Neural cell (in vitro differentiated cells): Measurements from ENCODE around the gene INPP5F. TPM values are rescaled to one million over a fixed set of nuclear protein-coding genes. Genes with fewer than 3 reads are reported as not detected.

Source experiments
- H2AFZ ChIP-seq: fragments of 200-600, 300-800 bp; sonication (generic), shearing (Covaris generic); 2 replicates; pipeline ENCODE4 v1.6.0; 2014; ENCODE audit warnings: low read depth, mild to moderate bottlenecking, antibody characterized with exemption, low read length, moderate library complexity
- H3F3A ChIP-seq: fragments of 200-600 bp; shearing (Covaris generic); 2 replicates; pipeline ENCODE4 v1.6.1; 2016; ENCODE audit warnings: mild to moderate bottlenecking, moderate library complexity, mixed read lengths, antibody characterized with exemption, low read length; ENCODE audit not compliant: insufficient read depth, poor library complexity, severe bottlenecking
- H3K27ac ChIP-seq: fragments of 200-600, 300-800 bp; sonication (generic), shearing (Covaris generic); 2 replicates; pipeline ENCODE4 v1.5.1; 2014; ENCODE audit warnings: mild to moderate bottlenecking, low read length, moderate library complexity
- H3K27me3 ChIP-seq: fragments of 300-800, 200-600 bp; sonication (generic), shearing (Covaris generic); 2 replicates; pipeline ENCODE4 v1.6.0; 2014; ENCODE audit warnings: mild to moderate bottlenecking, low read depth, low read length, moderate library complexity; ENCODE audit not compliant: insufficient read depth
- H3K36me3 ChIP-seq: fragments of 300-800, 200-600 bp; sonication (generic), shearing (Covaris generic); 2 replicates; pipeline ENCODE4 v1.5.1; 2014; ENCODE audit warnings: mild to moderate bottlenecking, antibody characterized with exemption, low read length, moderate library complexity; ENCODE audit not compliant: insufficient read depth
- H3K4me2 ChIP-seq: fragments of 300-800, 200-600 bp; sonication (generic), shearing (Covaris generic); 2 replicates; pipeline ENCODE4 v1.6.0; 2014; ENCODE audit warnings: mild to moderate bottlenecking, low read length
- H3K4me3 ChIP-seq: fragments of 300-800, 200-600 bp; sonication (generic), shearing (Covaris generic); 2 replicates; pipeline ENCODE4 v1.5.1; 2014; ENCODE audit warnings: mild to moderate bottlenecking, low read length, moderate library complexity
- H3K79me2 ChIP-seq: fragments of 200-600 bp; shearing (Covaris generic); replicated peaks from 2 replicates; pipeline ENCODE4 v1.6.0; 2014; ENCODE audit warnings: mild to moderate bottlenecking, low read length, moderate library complexity; ENCODE audit not compliant: insufficient read depth
- H3K9ac ChIP-seq: fragments of 300-800, 200-600 bp; sonication (generic), shearing (Covaris generic); 2 replicates; pipeline ENCODE4 v1.6.1; 2016; ENCODE audit warnings: mild to moderate bottlenecking, low read length, mixed read lengths
- H3K9me2 ChIP-seq: fragments of 200-600 bp; shearing (Covaris generic); 2 replicates; pipeline ENCODE4 v1.6.1; 2016; ENCODE audit warnings: mild to moderate bottlenecking, low read length, mixed read lengths; ENCODE audit not compliant: insufficient read depth
- H3K9me3 ChIP-seq: fragments of 200-600, 300-800 bp; sonication (generic), shearing (Covaris generic); 2 replicates; pipeline ENCODE4 v1.6.1; 2016; ENCODE audit warnings: mild to moderate bottlenecking, mixed run types, low read length, moderate library complexity, mixed read lengths
- H4K20me1 ChIP-seq: fragments of 200-600 bp; shearing (Covaris generic); 2 replicates; pipeline ENCODE4 v1.6.1; 2016; ENCODE audit warnings: mild to moderate bottlenecking, mixed run types; ENCODE audit not compliant: insufficient read depth
- EP300 ChIP-seq: fragments of 450-650 bp; conservative IDR thresholded peaks from 2 replicates; pipeline ENCODE4 v1.6.1; 2014; ENCODE audit warnings: antibody characterized with exemption, mild to moderate bottlenecking, moderate library complexity; ENCODE audit not compliant: poor library complexity, severe bottlenecking
- EZH2 ChIP-seq: fragments of 200-600, 300-800 bp; shearing (Covaris generic), sonication (generic); IDR thresholded peaks from 2 replicates; pipeline ENCODE4 v1.6.1; 2014; ENCODE audit warnings: antibody characterized with exemption, low read length, borderline replicate concordance, mild to moderate bottlenecking; ENCODE audit not compliant: insufficient read depth, poor library complexity, severe bottlenecking
- MXI1 ChIP-seq: fragments of 450-650 bp; conservative IDR thresholded peaks from 2 replicates; pipeline ENCODE4 v1.6.1; 2014; ENCODE audit warnings: antibody characterized with exemption, mild to moderate bottlenecking; ENCODE audit not compliant: poor library complexity, severe bottlenecking
- POLR2AphosphoS5 ChIP-seq: IDR thresholded peaks from 2 replicates; pipeline ENCODE4 v1.6.1; 2012
- RAD21 ChIP-seq: fragments of 450-650 bp; conservative IDR thresholded peaks from 2 replicates; pipeline ENCODE4 v1.6.1; 2014; ENCODE audit warnings: antibody characterized with exemption, mild to moderate bottlenecking, moderate library complexity
- SMC3 ChIP-seq: fragments of 450-650 bp; conservative IDR thresholded peaks from 2 replicates; pipeline ENCODE4 v1.6.1; 2014; ENCODE audit warnings: antibody characterized with exemption, mild to moderate bottlenecking, moderate library complexity; ENCODE audit not compliant: poor library complexity
- TAF1 ChIP-seq: IDR thresholded peaks from 2 replicates; pipeline ENCODE4 v1.6.1; 2012; ENCODE audit warnings: low read depth
- polyA plus RNA-seq: library from polyadenylated mRNA; depleted of rRNA; stranded (reverse); fragments of >200 nt; gene quantifications from 2 replicates; pipeline ENCODE4 v1.2.3, GENCODE V29; 2014
- TF ChIP-seq, protein P1 (sequence below): IDR thresholded peaks from 2 replicates; pipeline ENCODE4 v1.6.1; 2012; ENCODE audit warnings: borderline replicate concordance
- TF ChIP-seq, protein P2 (sequence below): fragments of 450-650 bp; IDR thresholded peaks from 2 replicates; pipeline ENCODE4 v1.5.1; 2014; ENCODE audit warnings: antibody characterized with exemption, mild to moderate bottlenecking, moderate library complexity; ENCODE audit not compliant: poor library complexity, severe bottlenecking

The INPP5F gene
- polyA plus RNA-seq, 1 donor from 2014 or later: 114 TPM

DNA sequence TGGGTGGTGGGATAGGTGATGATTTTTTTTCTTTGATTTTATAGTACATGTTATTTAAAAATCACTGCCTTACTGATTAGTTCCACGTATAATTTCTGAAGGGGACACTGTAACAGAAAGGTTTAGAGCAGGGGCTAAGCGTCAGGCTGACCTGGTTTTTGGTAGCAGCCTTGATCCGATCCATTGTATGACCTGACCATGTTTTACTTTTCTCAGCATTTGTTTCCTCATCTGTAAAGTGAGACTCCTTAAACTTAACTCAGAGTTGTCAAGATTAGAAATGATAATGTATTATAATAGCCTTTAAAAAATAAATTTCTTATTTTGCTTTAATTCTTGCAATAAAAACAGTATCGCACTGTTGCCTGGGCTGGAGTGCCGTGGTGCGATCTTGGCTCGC is 23.6 kb downstream of the INPP5F start:
- Histone ChIP-seq H3K9me2 (no peaks in the 10 kb centered on the region), H3F3A (no peaks in the 10 kb centered on the region), H2AFZ (no peak overlapping the region), H3K27ac (no peak overlapping the region), H4K20me1 (no peaks in the 10 kb centered on the region), H3K9me3 (peaks cover 5% of the 10 kb centered on the region), H3K79me2 (peaks cover 4% of the 10 kb centered on the region), H3K36me3 (peaks cover 3% of the 10 kb centered on the region), H3K9ac (no peak overlapping the region), H3K27me3 (no peaks in the 10 kb centered on the region), H3K4me3 (no peak overlapping the region), H3K4me2 (no peak overlapping the region)
- TF ChIP-seq RAD21: no peak
- no peak for TF ChIP-seq SMC3
- TF ChIP-seq EZH2: no peak
- no peak for TF ChIP-seq POLR2AphosphoS5
- no peak for TF ChIP-seq TAF1
- TF ChIP-seq, protein P1, sequence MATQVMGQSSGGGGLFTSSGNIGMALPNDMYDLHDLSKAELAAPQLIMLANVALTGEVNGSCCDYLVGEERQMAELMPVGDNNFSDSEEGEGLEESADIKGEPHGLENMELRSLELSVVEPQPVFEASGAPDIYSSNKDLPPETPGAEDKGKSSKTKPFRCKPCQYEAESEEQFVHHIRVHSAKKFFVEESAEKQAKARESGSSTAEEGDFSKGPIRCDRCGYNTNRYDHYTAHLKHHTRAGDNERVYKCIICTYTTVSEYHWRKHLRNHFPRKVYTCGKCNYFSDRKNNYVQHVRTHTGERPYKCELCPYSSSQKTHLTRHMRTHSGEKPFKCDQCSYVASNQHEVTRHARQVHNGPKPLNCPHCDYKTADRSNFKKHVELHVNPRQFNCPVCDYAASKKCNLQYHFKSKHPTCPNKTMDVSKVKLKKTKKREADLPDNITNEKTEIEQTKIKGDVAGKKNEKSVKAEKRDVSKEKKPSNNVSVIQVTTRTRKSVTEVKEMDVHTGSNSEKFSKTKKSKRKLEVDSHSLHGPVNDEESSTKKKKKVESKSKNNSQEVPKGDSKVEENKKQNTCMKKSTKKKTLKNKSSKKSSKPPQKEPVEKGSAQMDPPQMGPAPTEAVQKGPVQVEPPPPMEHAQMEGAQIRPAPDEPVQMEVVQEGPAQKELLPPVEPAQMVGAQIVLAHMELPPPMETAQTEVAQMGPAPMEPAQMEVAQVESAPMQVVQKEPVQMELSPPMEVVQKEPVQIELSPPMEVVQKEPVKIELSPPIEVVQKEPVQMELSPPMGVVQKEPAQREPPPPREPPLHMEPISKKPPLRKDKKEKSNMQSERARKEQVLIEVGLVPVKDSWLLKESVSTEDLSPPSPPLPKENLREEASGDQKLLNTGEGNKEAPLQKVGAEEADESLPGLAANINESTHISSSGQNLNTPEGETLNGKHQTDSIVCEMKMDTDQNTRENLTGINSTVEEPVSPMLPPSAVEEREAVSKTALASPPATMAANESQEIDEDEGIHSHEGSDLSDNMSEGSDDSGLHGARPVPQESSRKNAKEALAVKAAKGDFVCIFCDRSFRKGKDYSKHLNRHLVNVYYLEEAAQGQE: no peak
- TF ChIP-seq, protein P2, sequence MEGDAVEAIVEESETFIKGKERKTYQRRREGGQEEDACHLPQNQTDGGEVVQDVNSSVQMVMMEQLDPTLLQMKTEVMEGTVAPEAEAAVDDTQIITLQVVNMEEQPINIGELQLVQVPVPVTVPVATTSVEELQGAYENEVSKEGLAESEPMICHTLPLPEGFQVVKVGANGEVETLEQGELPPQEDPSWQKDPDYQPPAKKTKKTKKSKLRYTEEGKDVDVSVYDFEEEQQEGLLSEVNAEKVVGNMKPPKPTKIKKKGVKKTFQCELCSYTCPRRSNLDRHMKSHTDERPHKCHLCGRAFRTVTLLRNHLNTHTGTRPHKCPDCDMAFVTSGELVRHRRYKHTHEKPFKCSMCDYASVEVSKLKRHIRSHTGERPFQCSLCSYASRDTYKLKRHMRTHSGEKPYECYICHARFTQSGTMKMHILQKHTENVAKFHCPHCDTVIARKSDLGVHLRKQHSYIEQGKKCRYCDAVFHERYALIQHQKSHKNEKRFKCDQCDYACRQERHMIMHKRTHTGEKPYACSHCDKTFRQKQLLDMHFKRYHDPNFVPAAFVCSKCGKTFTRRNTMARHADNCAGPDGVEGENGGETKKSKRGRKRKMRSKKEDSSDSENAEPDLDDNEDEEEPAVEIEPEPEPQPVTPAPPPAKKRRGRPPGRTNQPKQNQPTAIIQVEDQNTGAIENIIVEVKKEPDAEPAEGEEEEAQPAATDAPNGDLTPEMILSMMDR: no peak
- TF ChIP-seq EP300: no peak
- no peak for TF ChIP-seq MXI1

GRCh38 chr10:119750391-119751230 is 24.8 kb downstream of the INPP5F start:
- H3K4me2 ChIP-seq: no peak overlapping the region
- TF ChIP-seq MXI1 (no peak), SMC3 (peak; percentile 86), EP300 (no peak), POLR2AphosphoS5 (no peak), EZH2 (no peak), RAD21 (peak; percentile 85), TAF1 (no peak)
- TF ChIP-seq, protein P1: no peak
- TF ChIP-seq, protein P2: peak; percentile 85
- peaks cover 5% of the 10 kb centered on the region for H3K9me3 ChIP-seq
- no peak overlapping the region for H3K9ac ChIP-seq
- no peaks in the 10 kb centered on the region for H3K9me2 ChIP-seq
- H3K36me3 ChIP-seq: peaks cover 3% of the 10 kb centered on the region
- H2AFZ ChIP-seq: no peak overlapping the region
- H3K27me3 ChIP-seq: no peaks in the 10 kb centered on the region
- peaks cover 4% of the 10 kb centered on the region for H3K79me2 ChIP-seq
- no peaks in the 10 kb centered on the region for H4K20me1 ChIP-seq
- no peak overlapping the region for H3K27ac ChIP-seq
- no peaks in the 10 kb centered on the region for H3F3A ChIP-seq
- no peak overlapping the region for H3K4me3 ChIP-seq
